ENCODE results near the gene DIPK2A. TPM values are rescaled to one million over a fixed set of nuclear protein-coding genes. Genes with fewer than 3 reads are reported as not detected.

DIPK2A gene
- total and polyA plus RNA-seq, 2 of the 13 experiments (the other 11 are each of a cell fraction or from before 2014, with no cell fraction given), result 5.8 to 8.0 TPM

GRCh38 chr3:143972155-143972504, 507 bp downstream of the DIPK2A start:
- Histone ChIP-seq H3K79me2 (ENCODE audit: insufficient read depth, low read length) (peaks cover 34% of the 10 kb centered on the region), H3K9ac (ENCODE audit: insufficient read depth, low read depth, low read length) (peak overlapping the region; percentile 58), H3K9me3 (ENCODE audit: low read length) (no peaks in the 10 kb centered on the region), H3K27ac (ENCODE audit: extremely low read length, insufficient read depth, low read length) (peak overlapping the region; percentile 73), H3K27me3 (ENCODE audit: control insufficient read depth in 1 of 2, insufficient read depth in 2 of 2, low read length in 2 of 2) (0 out of 5 replicates have a peak, but pooled peaks cover 0 to 5% of the 10 kb centered on the region in 2 experiments), H4K20me1 (ENCODE audit: insufficient read depth, low read length) (no peaks in the 10 kb centered on the region), H2AFZ (ENCODE audit: low read length) (no peak overlapping the region), H3K4me1 (ENCODE audit: insufficient read depth, low read length) (peaks cover 29% of the 10 kb centered on the region), H3K4me2 (ENCODE audit: low read depth, low read length) (peak overlapping the region; percentile 82), H3K36me3 (replicated peaks in 1 of 2; ENCODE audit: control insufficient read depth in 1 of 2, insufficient read depth in 2 of 2, low read length in 2 of 2) (no peaks in the 10 kb centered on the region), H3K4me3 (replicated peaks in 1 of 3; ENCODE audit: insufficient read depth in 1 of 3, low read depth in 2 of 3, low read length in 3 of 3) (peak overlapping the region; percentile 72 to 80 (median 77); a peak in 5 of 6 replicates)
- ChIA-PET POLR2A (interaction anchor here (0.8 to 2.0 kb wide), 5 partner anchors 8 to 190 kb away, joined by 3 to 6 read pairs (median 3); no protein-coding TSS in a partner anchor), CTCF (ENCODE audit: low intra/inter-chr PET ratio, low total read pairs) (no interaction called here)
- intact Hi-C loops (cut with micrococcal nuclease; ENCODE audit: unreplicated experiment) (loop anchor here (2.0 kb wide), 2 partner anchors 59 to 191 kb away; no protein-coding TSS in a partner anchor), in situ Hi-C loops (cut with HindIII; ENCODE audit: extremely low pct_ligation_motif_present, low pct_unique_long_range_greater_than_20kb) (no loop called here)
- DNase-seq (ENCODE audit: low spot score) (no peak), FAIRE-seq (no peak), ATAC-seq (peak; percentile 48)
- TSS peak; percentile 38 for BruUV-seq (replicated peaks)
- 51% methylated on average over 19 of the region's 42 CpGs for WGBS (ENCODE audit: low lambda C conversion rate)
- no peak for TF ChIP-seq REXO4 (CRISPR knock-in tag; IDR thresholded peaks at IDR 0.05; ENCODE audit: borderline replicate concordance)
- peak; percentile 65 for TF ChIP-seq AGO2 (optimal IDR thresholded peaks at IDR 0.05; ENCODE audit: low read depth, low read length)
- peak; percentile 23; the same call in 1 of the 2 replicates for TF ChIP-seq ZIK1 (CRISPR knock-in tag; IDR thresholded peaks at IDR 0.05; ENCODE audit: borderline replicate concordance, low read depth)
- no peak for TF ChIP-seq HCFC1 (IDR thresholded peaks at IDR 0.05; ENCODE audit: low read depth, low read length)
- TF ChIP-seq ZNF564 (CRISPR knock-in tag; IDR thresholded peaks at IDR 0.05), result peak; percentile 24; the same call in 1 of the 2 replicates
- 0 out of 2 replicates have a peak, but pooled peaks have one; percentile 18 for TF ChIP-seq CREB3 (CRISPR knock-in tag; IDR thresholded peaks at IDR 0.05)
- TF ChIP-seq GPN1 (CRISPR knock-in tag; IDR thresholded peaks at IDR 0.05; ENCODE audit: borderline replicate concordance), result no peak
- TF ChIP-seq ZNF501 (CRISPR knock-in tag; IDR thresholded peaks at IDR 0.05), result 0 out of 2 replicates have a peak, but pooled peaks have one; percentile 30
- TF ChIP-seq RBFOX2 (IDR thresholded peaks at IDR 0.05; ENCODE audit: low read depth, low read length), result peak; percentile 60
- TF ChIP-seq ARID4A (CRISPR knock-in tag; IDR thresholded peaks at IDR 0.05; ENCODE audit: borderline replicate concordance), result 0 out of 2 replicates have a peak, but pooled peaks have one; percentile 0
- no peak for TF ChIP-seq STAT6 (CRISPR knock-in tag; IDR thresholded peaks at IDR 0.05; ENCODE audit: borderline replicate concordance)
- TF ChIP-seq ZNF329 (CRISPR knock-in tag; IDR thresholded peaks at IDR 0.05; ENCODE audit: low read depth), result peak; percentile 43; the same call in 1 of the 2 replicates
- TF ChIP-seq ZFYVE20 (CRISPR knock-in tag; IDR thresholded peaks at IDR 0.05; ENCODE audit: borderline replicate concordance, low read depth), result no peak
- TF ChIP-seq ZNF776 (CRISPR knock-in tag; IDR thresholded peaks at IDR 0.05), result no peak
- TF ChIP-seq ZNF777 (CRISPR knock-in tag; IDR thresholded peaks at IDR 0.05), result peak; percentile 10; the same call in 1 of the 2 replicates
- TF ChIP-seq IRF2 (CRISPR knock-in tag; IDR thresholded peaks at IDR 0.05), result no peak
- 0 out of 2 replicates have a peak, but pooled peaks have one; percentile 15 for TF ChIP-seq ETV6 (CRISPR knock-in tag; conservative IDR thresholded peaks at IDR 0.05)

All from HepG2 (cell line).